HG03575 (cell line): Measurements from ENCODE around the gene AMPH.
"Not testable (repeated sequence)": the region's sequence is repeated elsewhere in the genome, so short reads cannot be mapped to it uniquely, and the experiment has no call there.

Source experiments
- ATAC-seq: cut with Tn5 transposase; IDR thresholded peaks from one replicate; pipeline ENCODE4 v1.9.1; 2021; ENCODE audit not compliant: unreplicated experiment, insufficient number of reproducible peaks, low FRiP score; ENCODE audit errors: extremely low read depth

The AMPH gene

DNA sequence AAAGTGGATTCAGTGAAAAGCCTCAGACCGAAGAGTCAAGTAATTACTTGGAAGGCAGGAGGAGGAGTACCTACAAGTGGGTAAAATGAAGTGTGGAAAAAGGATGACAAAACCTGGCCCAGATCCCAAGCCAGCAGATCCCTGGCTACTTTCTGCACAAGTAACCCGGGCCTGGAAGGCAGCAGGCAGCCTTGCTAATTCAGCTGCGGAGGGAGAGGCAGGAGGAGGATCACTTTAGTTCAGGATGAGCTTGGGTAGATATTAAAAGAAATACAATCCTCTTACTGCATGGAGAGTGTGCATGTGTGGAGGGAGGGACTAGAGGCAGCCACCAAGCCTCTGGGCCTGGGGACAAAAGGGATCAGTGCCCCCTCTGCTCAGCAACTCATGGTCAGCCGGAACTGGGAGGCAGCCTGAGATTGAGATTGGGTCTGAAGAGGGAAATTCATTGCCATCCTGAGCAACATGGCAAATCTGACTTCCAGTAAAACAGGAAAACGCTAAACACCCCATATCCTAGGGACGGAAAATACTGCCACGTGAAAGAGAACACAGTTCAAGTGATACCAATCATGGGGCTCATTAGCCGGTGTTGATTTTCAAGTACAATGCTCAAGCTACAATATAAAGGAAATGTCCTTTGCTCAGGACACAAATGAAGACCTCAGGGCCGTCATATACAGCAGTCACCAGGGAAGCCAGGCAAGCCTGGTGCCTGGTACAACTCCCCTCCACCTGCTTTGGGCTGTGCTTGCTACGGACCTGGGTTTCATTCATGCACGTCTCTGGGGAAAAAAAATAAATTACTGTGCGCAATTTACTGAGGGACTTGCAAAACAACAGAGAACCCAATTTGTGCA, 1.3 kb downstream of the AMPH start:
- no peak for ATAC-seq

DNA sequence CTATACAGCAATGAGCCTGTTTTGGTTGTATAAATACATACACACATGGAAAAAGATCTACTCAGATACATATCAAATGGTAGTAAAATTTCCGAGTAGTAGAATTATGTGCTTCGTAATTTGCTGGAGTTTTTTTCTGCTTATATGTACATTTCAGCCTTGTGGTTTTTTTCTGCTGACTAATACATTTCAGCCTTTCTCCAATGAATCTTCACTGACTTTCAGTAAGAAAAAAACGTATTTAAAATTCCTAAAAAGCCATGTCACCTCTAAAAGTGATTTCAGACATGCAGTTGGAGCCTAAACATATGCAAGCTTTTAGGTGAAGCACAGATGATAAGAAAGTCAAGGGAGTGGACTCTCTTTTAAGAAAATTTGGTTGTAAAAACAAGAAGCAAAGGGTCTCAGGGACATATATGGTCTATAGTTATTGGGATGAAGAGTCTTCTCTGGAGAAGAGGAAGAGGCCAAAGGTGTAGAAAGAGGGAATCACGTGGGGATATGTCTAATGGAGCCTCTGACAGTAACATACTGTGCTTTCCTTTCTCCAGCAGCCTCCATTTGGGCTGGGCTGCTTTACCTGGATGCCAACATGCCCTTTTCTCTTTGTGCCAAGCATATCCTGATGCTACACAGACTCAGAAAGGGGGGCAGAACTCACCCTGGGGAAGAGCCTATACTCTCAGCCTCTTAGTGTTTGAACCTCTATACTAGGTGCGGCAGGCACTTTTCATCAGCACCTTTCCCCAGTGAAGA, 2.4 kb downstream of the AMPH start:
- ATAC-seq: no peak

DNA sequence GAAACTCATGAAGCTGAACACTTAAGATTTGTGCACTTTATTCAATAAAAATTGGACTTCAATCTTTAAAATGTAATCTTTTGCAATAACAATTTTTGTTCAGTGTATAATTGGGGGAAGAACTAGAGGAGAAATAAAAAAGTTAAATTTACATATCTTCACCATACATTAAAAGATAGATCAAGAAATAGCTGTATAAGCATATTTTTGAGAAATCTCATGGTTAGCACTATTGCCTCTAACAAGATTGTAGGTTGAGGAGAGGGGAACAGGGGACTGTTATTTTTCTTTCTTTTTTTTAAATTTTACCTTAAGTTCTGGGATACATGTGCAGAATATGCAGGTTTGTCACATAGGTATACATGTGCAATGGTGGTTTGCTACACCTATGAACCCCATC, 5.3 kb downstream of the AMPH start:
- ATAC-seq: no peak

DNA sequence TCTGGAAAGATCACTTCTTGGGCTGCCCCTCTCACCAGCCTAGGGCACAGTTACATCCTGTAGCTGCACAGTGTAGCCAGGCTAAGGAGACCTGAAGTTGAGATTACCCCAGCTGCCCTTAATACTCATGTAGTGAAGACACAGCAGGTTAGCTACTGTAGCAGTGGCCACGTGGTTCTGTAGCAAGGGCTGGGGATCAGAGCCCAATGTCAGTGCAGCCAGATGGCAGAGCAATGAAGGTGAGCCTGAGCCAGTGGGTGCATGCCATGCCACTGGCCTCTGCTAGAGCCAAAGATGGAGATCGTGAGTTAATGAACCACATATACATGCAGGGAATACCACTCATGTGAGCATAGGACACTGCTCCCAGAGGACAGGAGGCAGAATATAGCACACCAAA, 15.5 kb downstream of the AMPH start:
- no peak for ATAC-seq

DNA sequence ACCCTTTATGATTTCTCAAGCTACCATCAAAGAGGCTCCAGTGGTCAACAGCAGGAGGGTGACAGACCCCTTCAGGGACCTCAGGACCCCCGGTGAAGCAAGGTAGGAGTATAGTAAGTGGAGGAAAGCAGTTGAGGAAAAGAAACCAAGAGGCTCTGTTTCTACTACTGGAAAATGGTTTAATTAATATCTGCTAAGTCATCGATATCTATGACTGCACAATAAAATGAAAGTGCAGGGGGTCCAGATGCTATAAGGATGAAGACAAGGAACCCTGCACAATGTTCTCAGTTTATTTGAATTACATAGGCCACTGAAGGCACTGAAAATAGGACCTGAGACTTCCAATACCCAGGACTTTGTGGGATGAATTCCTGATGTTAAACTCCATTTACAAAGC, 23.7 kb downstream of the AMPH start:
- no peak for ATAC-seq

DNA sequence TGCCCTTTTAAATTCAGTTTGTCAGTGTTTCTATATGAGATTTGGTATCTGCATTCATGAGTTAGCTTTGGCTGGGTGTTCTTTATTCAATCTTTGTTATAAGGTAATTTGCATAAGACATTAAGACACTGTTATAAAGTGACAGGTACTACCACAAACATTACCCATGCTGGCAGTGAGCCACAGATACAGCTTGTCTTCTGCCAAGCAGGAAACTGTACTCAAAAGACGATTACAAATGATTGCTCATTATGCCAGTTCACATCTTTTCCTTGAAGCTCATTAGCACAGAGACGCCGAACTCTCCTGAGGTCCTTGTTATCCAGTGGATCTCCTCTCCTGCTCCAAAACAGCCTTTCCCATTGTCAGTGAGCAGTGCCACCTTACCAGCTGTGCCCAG, 30.4 kb downstream of the AMPH start:
- no peak for ATAC-seq

DNA sequence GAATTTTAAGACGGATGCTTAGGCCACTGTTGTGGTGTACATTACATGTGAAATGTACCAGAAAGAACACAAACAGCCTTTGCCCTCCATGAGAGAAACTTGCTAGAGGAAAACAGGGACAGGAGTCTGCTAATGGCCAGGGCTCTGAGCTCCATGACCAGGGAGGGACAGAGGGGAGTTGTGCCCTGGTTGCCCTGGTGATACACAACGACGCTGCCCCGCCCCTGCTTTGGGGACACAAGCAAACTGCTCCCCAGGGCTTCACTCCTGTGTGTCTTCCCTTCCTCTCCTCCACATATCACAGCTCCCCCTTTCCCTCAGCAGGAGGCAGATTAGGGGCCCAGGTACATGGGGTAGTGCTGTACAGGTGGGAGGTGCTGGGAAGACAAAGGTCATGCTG, 36.2 kb downstream of the AMPH start:
- ATAC-seq: no peak

DNA sequence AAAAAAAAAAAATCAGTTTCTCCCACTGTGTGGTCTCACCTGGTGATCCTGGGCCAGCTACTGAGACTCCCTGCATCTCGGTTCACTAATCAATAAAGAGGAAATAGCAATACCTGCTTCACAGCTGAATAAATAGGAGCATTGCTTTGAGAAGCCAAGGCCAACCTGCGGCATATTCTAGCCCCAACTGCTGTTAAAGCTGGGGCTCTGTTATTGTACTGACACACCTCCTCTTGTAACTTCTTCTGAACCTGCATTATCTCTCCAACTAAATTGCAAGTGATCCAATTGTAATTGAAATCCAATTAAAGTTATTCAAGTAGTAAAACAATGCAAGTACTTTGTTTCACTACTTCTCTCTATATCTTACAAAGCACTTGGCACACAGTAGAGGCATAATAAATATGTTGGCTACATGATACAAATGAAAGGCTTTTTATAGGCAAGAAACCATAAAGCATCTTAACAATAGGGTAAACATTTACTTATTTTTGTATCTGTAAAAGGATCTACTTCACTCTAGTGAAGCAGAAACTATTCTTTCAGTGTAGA, 38.4 kb downstream of the AMPH start:
- no peak for ATAC-seq

DNA sequence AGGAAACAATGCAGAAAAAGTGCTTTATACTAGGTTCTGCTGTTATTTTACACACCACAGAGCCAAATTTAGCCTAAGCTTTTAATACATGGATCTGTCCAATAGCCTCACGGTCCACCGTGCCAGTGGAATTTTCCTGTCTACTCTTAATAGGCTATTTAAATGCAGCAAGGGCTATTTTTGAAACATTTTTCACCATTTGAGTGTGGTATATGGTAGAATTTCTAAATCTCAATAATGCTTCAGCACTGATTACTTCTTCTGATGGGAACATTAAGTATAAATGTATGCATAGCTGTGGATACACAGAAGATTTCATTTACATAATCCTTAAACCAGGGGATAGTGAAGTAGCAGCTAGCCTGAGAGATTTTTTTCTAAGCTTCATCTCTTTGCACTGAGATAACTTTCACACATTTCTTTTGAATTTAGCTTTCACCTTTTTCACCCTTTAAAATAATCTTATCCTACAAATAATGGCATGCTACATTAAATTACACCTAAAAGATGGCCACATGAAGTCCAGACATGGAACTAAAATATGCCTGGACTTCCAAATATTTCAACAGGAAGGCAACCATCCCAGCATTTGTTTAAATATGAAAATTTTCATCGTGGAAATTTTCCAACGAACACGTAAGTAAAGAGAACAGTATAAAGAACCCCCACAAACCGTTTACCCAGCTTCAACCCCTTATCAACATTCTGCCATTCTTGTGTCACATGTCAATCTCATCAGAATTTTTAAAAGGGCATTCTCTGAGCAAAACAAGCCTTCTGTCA, 45.4 kb downstream of the AMPH start:
- no peak for ATAC-seq

DNA sequence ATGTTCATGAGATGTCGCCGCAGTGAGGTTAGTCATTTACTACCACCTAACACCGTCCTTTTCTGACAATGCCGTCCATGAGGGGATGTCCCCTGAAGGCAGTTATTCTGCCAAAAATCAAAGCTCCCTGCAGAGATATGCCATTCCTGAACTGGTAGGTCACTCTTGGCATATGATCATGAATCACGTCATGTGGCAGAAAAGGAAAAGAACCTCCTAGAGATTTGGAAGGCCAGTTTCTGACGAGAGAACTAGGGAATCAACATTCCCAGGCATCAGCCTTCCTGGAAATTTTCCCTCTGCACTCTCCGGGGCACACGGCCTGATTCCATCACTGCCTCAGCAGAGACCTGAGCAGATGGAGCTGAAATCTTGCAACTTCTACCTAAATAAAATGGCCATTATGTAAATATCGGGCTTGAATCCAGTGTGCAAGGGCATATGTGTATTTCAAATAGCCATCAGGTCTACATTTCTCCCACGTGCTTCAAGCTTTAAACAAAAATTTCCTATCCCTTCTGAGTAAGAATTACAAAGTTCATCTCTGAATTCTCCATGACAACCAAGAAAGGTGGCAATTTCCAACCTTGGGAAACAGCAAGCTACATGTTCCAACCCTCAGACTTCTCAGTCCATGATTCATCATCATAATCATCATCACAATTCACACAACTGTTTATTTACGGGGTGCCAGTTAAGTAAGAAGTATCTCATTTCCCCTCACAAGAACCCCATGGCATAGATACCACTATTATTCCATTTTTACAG, 46.5 kb downstream of the AMPH start:
- no peak for ATAC-seq

DNA sequence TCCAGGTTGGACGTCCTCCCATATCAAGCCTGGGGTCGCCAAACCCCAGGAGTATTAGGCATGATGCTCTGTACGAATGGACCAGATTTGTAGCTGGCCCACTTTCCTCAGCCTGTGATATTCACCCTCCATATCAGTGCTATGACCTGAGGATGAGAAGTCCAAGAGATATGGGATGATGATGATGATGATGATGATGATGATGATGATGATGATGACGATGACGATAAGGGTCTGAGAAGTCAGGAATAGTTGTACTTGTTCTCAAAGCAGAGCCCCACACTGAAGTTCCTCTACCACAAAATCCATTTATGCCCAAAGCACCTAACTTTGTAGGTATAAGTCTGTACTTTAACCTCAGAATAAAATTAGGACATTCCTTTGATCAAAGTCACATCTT, 50.7 kb downstream of the AMPH start:
- no peak for ATAC-seq

DNA sequence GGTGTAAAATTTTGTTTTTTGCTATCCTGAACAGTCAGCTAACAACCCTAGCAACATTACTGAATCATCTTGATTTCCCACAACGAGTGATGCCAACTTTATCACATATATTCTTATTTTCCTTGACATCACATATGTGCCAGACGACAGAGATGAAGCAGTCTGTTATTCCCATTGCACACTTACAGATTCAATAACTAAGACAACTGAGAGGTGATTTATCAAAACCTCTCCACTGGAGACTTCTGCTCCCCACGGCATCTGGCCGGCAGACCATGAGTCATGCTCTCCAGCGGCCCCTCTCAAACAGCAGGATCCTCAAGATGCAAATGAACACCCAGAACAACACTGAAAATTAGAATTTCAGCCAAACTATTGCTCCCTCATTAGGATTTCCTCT, 57.1 kb downstream of the AMPH start:
- ATAC-seq: no peak

DNA sequence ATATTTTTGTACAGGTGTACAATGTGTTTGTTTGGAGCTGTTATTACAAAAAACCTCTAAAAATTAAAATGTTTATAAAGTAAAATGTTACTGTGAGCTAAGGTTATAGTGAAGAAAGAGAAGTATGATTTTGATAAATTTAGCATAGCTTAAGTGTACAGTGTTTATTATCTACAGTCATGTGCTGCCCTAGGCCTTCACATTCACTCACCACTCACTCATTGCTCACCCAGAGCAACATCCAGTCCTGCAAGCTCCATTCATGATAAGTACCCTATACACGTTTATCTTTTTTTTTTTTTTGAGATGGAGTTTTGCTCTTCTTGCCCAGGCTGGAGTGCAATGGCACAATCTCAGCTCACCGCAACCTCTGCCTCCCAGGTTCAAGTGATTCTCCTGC, 59.6 kb downstream of the AMPH start:
- not testable (repeated sequence) for ATAC-seq

DNA sequence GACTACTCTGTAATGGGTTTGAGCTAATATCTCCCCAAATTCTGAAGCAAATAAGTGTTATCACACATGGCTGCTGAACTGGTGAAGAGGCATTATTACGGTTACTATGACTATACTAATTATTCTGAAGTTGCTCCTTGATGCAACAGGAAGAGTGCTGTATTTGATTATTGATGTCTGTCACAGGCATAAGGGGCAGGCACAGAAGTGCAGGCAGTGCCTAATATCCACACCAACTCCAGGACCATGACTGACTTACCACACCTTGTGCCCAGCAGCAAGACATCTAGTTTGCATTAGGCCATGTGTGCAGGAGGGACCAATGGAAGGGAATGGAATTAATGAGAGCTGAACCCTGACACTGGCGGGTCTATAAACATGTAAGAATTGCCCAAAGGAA, 62.7 kb downstream of the AMPH start:
- ATAC-seq: no peak

DNA sequence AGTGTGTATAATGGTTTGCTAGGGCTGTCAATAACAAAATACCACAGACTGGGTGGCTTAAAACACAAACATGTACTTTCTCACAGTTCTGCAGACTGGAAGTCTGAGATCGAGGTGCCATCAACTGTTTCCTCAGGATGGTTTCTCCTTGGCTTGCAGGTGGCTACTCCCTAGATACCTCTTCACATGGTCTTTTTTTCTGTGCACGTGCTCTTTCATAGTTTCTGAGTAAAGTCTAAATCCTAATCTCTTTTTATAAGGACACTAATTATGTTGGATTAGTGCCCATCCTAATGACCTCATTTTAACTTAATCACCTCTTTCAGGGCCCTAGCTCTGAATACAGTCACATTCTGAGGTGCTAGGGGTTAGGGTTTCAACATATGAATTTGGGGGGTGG, 65.9 kb downstream of the AMPH start:
- ATAC-seq: no peak

DNA sequence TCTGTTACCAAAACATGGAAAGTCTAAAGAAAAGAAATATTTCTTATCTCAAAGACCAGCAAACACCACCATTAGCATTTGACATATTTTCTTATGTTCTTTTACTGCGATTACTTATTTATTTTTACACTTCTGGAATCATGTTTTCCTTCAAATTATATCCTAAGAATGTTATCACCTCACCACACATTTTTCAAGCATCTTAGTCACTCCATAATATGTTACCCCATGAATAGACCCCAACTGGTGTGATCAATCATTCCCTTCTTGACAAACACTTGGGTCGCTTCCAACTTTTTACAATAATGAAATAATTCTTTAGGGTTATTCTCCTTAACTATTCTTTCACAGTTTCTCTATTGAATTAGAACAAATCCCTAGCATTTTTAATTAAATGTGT, 67.4 kb downstream of the AMPH start:
- ATAC-seq: no peak

DNA sequence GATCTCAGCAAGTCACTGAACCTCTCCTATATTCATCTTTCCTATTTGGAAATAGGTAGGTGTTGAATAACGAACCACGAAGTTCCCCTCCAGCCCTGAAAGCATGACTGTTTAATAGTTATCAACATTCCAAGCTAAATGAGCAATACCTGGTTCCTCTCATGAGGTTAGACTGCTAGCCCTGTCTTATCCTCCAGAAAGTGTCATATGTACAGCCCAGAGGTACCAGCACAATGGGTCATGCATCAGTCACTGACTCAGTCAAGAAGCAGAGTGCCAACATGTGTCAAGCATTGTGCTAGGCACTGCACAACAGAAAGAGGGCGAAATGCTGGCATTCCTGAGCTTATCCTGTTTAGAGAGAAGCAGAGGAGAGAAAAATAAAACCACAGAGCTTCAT, 70.0 kb downstream of the AMPH start:
- ATAC-seq: no peak

DNA sequence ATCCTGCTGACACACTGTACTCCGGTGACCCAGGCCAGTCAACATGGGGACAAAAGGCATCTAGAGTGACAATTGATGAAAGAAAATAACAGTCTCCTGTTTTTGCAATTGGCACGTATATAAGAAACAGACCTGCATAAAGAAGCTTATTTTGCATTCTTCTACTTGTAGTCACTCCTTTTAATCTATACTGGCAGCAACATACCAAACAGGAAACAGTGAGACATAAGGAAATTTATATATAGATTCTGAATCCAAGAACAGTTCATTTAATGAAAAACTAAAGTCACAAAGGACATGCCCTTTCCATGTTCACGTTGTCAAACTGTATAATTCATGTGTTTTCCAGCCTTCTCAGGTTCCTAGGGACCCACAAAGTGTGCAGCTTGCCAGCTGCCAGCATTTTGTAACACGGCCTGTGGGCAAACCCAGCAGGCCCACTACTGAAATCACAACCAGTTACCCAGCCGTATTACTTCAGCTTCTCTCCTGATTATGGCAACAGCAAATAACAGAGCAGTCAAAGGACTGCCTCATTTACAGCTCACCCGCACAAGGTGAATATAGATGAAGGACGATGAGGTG, 72.3 kb downstream of the AMPH start:
- ATAC-seq: no peak
